Gastroesophageal sphincter (tissue), 3 donors: ENCODE results near the gene TECPR2.

ENCODE experiments used
- POLR2A ChIP-seq, 2 donors: fragments of 450-650 bp; IDR thresholded peaks; one replicate each; pipeline ENCODE4 v1.6.1; 2017; ENCODE audit warnings: antibody characterized with exemption in 2 of 2, mild to moderate bottlenecking in 2 of 2, moderate library complexity in 1 of 2
- TF ChIP-seq, protein P1 (sequence below), 4 experiments: fragments of 200-600 bp in 2 of 4; fragments of 450-650 bp in 2 of 4; sonication (generic) in 1 of 4; IDR thresholded peaks; one replicate each; pipeline ENCODE4 v1.5.1; 2017 to 2019; ENCODE audit warnings: antibody characterized with exemption in 4 of 4, mild to moderate bottlenecking in 2 of 4, moderate library complexity in 2 of 4

DNA sequence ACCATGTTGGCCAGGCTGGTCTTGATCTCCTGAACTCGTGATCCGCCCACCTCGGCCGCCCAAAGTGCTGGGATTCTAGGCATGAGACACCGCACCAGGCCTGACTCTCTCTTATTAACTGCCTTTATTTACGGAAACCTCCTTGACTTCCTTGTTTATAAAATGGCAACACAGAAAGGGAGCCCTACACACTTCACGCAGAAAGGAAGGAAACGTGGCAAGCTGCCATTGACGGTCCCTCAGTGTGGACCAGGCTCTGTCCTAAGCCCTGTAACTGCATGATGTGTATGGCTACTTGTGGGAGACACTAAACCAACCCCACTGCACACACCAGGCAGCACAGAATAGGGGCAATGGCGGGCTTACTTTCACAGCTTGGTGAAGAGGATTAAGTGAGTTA lies 11.7 kb upstream of the TECPR2 start:
- TF ChIP-seq, protein P1, sequence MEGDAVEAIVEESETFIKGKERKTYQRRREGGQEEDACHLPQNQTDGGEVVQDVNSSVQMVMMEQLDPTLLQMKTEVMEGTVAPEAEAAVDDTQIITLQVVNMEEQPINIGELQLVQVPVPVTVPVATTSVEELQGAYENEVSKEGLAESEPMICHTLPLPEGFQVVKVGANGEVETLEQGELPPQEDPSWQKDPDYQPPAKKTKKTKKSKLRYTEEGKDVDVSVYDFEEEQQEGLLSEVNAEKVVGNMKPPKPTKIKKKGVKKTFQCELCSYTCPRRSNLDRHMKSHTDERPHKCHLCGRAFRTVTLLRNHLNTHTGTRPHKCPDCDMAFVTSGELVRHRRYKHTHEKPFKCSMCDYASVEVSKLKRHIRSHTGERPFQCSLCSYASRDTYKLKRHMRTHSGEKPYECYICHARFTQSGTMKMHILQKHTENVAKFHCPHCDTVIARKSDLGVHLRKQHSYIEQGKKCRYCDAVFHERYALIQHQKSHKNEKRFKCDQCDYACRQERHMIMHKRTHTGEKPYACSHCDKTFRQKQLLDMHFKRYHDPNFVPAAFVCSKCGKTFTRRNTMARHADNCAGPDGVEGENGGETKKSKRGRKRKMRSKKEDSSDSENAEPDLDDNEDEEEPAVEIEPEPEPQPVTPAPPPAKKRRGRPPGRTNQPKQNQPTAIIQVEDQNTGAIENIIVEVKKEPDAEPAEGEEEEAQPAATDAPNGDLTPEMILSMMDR (IDR thresholded peaks at IDR 0.05), result no peak
- no peak for TF ChIP-seq POLR2A (IDR thresholded peaks at IDR 0.05)
